Esophagus squamous epithelium (tissue), 5 donors: Measurements from ENCODE around the gene COL5A2. TPM values are rescaled to one million over a fixed set of nuclear protein-coding genes. Genes with fewer than 3 reads are reported as not detected.

Experiments
- DNase-seq: peaks from one replicate; lab custom pipeline; 2025; lab: John Stamatoyannopoulos, UW
- H3K27ac ChIP-seq, 4 donors: fragments of 200-600 bp; sonication (generic); one replicate each; pipeline ENCODE4 v1.5.1; 2016 to 2019; ENCODE audit warnings: mild to moderate bottlenecking in 1 of 4
- H3K27me3 ChIP-seq, 4 donors: fragments of 200-600 bp; sonication (generic); 1 replicate in 3 of 4; 2 replicates in 1 of 4; pipeline versions ENCODE4 v1.5.1 to v1.6.0; 2017 to 2021; ENCODE audit warnings: antibody characterized with exemption in 1 of 4
- H3K36me3 ChIP-seq, 3 donors: fragments of 200-600 bp; sonication (generic); one replicate each; pipeline ENCODE4 v1.5.1; 2016 to 2019
- H3K4me1 ChIP-seq, 3 donors: fragments of 200-600 bp; sonication (generic); one replicate each; pipeline ENCODE4 v1.5.1; 2017 to 2019
- H3K4me3 ChIP-seq, 4 donors: fragments of 200-600 bp; sonication (generic); 1 replicate in 3 of 4; 2 replicates in 1 of 4; pipeline ENCODE4 v1.5.1; 2016 to 2019; ENCODE audit warnings: mild to moderate bottlenecking in 2 of 4, moderate library complexity in 1 of 4
- H3K9me3 ChIP-seq, 3 donors: fragments of 200-600 bp; sonication (generic); one replicate each; pipeline ENCODE4 v1.5.1; 2016 to 2019
- POLR2A ChIP-seq, 4 donors: fragments of 450-650 bp; IDR thresholded peaks; one replicate each; pipeline ENCODE4 v1.6.1; 2017; ENCODE audit warnings: antibody characterized with exemption in 4 of 4, mild to moderate bottlenecking in 4 of 4, moderate library complexity in 3 of 4
- WGBS, 2 donors: methylation state at CpG; one replicate each; pipeline ENCODE4 v1.1.5; 2018; 5-methylcytosine and 5-hydroxymethylcytosine counted together
- intact Hi-C: fragments of 100-400 bp; cut with DNase I; formaldehyde crosslinking; loops from one replicate; pipeline ENCODE4 v1.15.0; 2022
- total RNA-seq, 4 donors: library from RNA; depleted of rRNA; stranded (reverse); fragments of >200 nt; gene quantifications; one replicate each; pipeline ENCODE4 v1.1.0, GENCODE V29; 2016
- TF ChIP-seq, protein P1 (sequence below), 6 experiments: fragments of 450-650 bp in 4 of 6; fragments of 200-600 bp in 2 of 6; sonication (generic) in 2 of 6; IDR thresholded peaks; one replicate each; pipeline ENCODE4 v1.5.1; 2016 to 2019; ENCODE audit warnings: antibody characterized with exemption in 6 of 6, mild to moderate bottlenecking in 4 of 6, moderate library complexity in 4 of 6
- donor health status: DM: yes; HTN: yes; CAD: no.

Gene COL5A2
- total RNA-seq, 4 donors from 2014 or later: 5.6 to 34.3 (median 13.4) TPM

DNA sequence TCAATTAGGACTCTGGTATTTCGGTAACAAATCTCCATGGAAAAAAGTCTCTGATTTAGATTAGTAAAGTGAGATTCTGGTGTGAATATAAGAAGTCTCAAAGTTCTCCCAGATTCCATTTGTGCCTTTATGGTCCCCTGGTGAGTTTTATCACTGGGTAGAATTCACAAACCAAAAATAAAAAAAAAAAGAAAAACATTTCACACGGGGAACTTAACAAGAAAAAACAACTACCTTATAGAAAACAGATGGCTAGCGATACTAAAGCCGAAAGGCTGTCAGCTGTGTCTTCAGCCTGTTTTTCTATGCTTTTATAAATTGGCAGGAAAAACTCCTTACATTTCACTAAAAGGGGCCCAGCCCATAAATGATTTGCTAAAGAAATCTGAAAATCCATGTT is 50.6 kb downstream of the COL5A2 start:
- H3K27ac ChIP-seq: no peak overlapping the region
- H3K36me3 ChIP-seq: no peaks in the 10 kb centered on the region
- H3K4me3 ChIP-seq: no peak overlapping the region
- no peaks in the 10 kb centered on the region for H3K9me3 ChIP-seq
- 70 to 75% methylated on average over 4 of the region's 4 CpGs for WGBS, 2 donors
- TF ChIP-seq, protein P1, sequence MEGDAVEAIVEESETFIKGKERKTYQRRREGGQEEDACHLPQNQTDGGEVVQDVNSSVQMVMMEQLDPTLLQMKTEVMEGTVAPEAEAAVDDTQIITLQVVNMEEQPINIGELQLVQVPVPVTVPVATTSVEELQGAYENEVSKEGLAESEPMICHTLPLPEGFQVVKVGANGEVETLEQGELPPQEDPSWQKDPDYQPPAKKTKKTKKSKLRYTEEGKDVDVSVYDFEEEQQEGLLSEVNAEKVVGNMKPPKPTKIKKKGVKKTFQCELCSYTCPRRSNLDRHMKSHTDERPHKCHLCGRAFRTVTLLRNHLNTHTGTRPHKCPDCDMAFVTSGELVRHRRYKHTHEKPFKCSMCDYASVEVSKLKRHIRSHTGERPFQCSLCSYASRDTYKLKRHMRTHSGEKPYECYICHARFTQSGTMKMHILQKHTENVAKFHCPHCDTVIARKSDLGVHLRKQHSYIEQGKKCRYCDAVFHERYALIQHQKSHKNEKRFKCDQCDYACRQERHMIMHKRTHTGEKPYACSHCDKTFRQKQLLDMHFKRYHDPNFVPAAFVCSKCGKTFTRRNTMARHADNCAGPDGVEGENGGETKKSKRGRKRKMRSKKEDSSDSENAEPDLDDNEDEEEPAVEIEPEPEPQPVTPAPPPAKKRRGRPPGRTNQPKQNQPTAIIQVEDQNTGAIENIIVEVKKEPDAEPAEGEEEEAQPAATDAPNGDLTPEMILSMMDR (IDR thresholded peaks at IDR 0.05): no peak
- TF ChIP-seq POLR2A (IDR thresholded peaks at IDR 0.05): no peak
- DNase-seq: no peak
- no peaks in the 10 kb centered on the region for H3K4me1 ChIP-seq
- no peaks in the 10 kb centered on the region for H3K27me3 ChIP-seq
- intact Hi-C loops: no loop called here

GRCh38 chr2:189127756-189128155 is 51.8 kb downstream of the COL5A2 start:
- H3K4me3 ChIP-seq: no peak overlapping the region
- H3K4me1 ChIP-seq: no peaks in the 10 kb centered on the region
- no peak overlapping the region for H3K27ac ChIP-seq
- intact Hi-C loops: no loop called here
- WGBS, 2 donors: 27 to 73% methylated on average over 1 of the region's 1 CpG
- no peak for TF ChIP-seq POLR2A (IDR thresholded peaks at IDR 0.05)
- TF ChIP-seq, protein P1 (IDR thresholded peaks at IDR 0.05): no peak
- no peaks in the 10 kb centered on the region for H3K27me3 ChIP-seq
- H3K9me3 ChIP-seq: no peaks in the 10 kb centered on the region
- no peaks in the 10 kb centered on the region for H3K36me3 ChIP-seq
- no peak for DNase-seq

- Histone ChIP-seq H3K9me3 (no peaks in the 10 kb centered on the region), H3K36me3 (no peaks in the 10 kb centered on the region), H3K4me3 (no peak overlapping the region), H3K27ac (no peak overlapping the region), H3K27me3 (no peaks in the 10 kb centered on the region), H3K4me1 (no peaks in the 10 kb centered on the region)
- no peak for DNase-seq
- intact Hi-C loops: no loop called here
- TF ChIP-seq POLR2A (IDR thresholded peaks at IDR 0.05): no peak
These were observed 54.4 kb downstream of the COL5A2 start for GRCh38 chr2:189125195-189125594.

GRCh38 chr2:189124175-189124574 is 55.4 kb downstream of the COL5A2 start:
- no peak overlapping the region for H3K4me3 ChIP-seq
- TF ChIP-seq, protein P1 (IDR thresholded peaks at IDR 0.05): no peak
- TF ChIP-seq POLR2A (IDR thresholded peaks at IDR 0.05): no peak
- intact Hi-C loops: no loop called here
- DNase-seq: no peak
- no peaks in the 10 kb centered on the region for H3K9me3 ChIP-seq
- no peaks in the 10 kb centered on the region for H3K36me3 ChIP-seq
- no peaks in the 10 kb centered on the region for H3K4me1 ChIP-seq
- H3K27ac ChIP-seq: no peak overlapping the region
- H3K27me3 ChIP-seq: no peaks in the 10 kb centered on the region
- 70 to 76% methylated on average over 5 of the region's 5 CpGs for WGBS, 2 donors

GRCh38 chr2:189118386-189118785 is 61.2 kb downstream of the COL5A2 start:
- intact Hi-C loops: no loop called here
- Histone ChIP-seq H3K4me3 (no peak overlapping the region), H3K27ac (no peak overlapping the region), H3K4me1 (peaks cover 0 to 13% (median 0%) of the 10 kb centered on the region in 3 donors), H3K27me3 (no peaks in the 10 kb centered on the region), H3K9me3 (no peaks in the 10 kb centered on the region), H3K36me3 (no peaks in the 10 kb centered on the region)
- TF ChIP-seq, protein P1 (IDR thresholded peaks at IDR 0.05): no peak
- TF ChIP-seq POLR2A (IDR thresholded peaks at IDR 0.05): no peak
- DNase-seq: no peak

GRCh38 chr2:189116979-189117378 is 62.6 kb downstream of the COL5A2 start:
- DNase-seq: no peak
- WGBS, 2 donors: 32 to 48% methylated on average over 1 of the region's 1 CpG
- Histone ChIP-seq H3K4me1 (peaks cover 0 to 13% (median 0%) of the 10 kb centered on the region in 3 donors), H3K27me3 (no peaks in the 10 kb centered on the region), H3K27ac (no peak overlapping the region), H3K36me3 (no peaks in the 10 kb centered on the region), H3K9me3 (no peaks in the 10 kb centered on the region), H3K4me3 (no peak overlapping the region)
- intact Hi-C loops: no loop called here
- TF ChIP-seq POLR2A (IDR thresholded peaks at IDR 0.05): no peak
